Measurements from ENCODE around the gene PTGDS. TPM values are rescaled to one million over a fixed set of nuclear protein-coding genes. Genes with fewer than 3 reads are reported as not detected.

The PTGDS gene
- total RNA-seq, 4 donors from 2014 or later = 6.8 to 59.1 (median 17.8) TPM

DNA sequence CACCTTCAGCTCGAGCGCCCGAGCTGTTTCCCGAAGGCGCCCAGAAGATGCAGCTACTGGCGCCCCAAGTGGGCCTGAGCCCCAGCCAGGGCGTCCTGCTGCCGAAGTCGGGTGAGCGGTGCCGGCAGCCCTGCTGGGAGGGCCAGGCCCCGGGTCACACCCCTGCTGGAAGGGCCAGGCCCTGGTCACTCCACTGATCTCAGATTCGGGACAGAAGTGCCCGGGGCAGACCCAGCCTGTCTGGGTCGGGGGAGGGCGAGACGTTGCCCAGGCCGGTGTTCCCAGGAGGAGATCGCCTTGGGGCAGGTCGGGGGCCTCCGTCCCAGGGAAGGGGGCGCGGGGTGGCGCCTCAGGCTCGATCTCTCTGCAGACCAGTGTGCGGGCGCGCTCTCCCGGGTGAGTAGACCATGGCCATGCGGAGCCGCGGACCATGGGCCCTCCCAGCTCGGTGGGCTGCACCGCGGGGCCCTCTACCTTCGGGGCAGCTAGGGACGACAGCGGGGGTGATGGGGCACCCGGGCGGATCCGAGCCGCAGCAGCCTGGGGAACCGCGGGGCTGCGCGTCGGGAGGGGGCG is 7.8 kb downstream of the PTGDS start:
- Histone ChIP-seq H3K36me3 (no peaks in the 10 kb centered on the region), H3K9me3 (no peaks in the 10 kb centered on the region), H3K27ac (no peak overlapping the region), H3K4me3 (no peak overlapping the region), H3K4me1 (peaks cover 0 to 5% (median 0%) of the 10 kb centered on the region in 4 donors), H3K27me3 (peaks cover 45% of the 10 kb centered on the region)
- TF ChIP-seq POLR2A (IDR thresholded peaks at IDR 0.05) = no peak
- no peak for TF ChIP-seq EP300 (IDR thresholded peaks at IDR 0.05; ENCODE audit: low read depth)
- TF ChIP-seq POLR2AphosphoS5 (IDR thresholded peaks at IDR 0.05) = no peak
- no peak for TF ChIP-seq CTCF (IDR thresholded peaks at IDR 0.05)
- in situ Hi-C loops (cut with MboI; ENCODE audit: low pct_ligation_motif_present in 1 of 4, low pct_unique_long_range_greater_than_20kb in 1 of 4, low sequenced_read_pairs in 3 of 4) = no loop called here
- 20% methylated on average over 12 of the region's 48 CpGs; no CpG with 5 or more reads in 1 of the 2 donors for WGBS, 2 donors (ENCODE audit: low coverage in 1 of 2)
- intact Hi-C loops (cut with DNase I; ENCODE audit: low total_unique reads) = no loop called here
- DNase-seq = no peak

- H3K27ac ChIP-seq = no peak overlapping the region
- no peak for TF ChIP-seq CTCF (IDR thresholded peaks at IDR 0.05)
- TF ChIP-seq EP300 (IDR thresholded peaks at IDR 0.05; ENCODE audit: low read depth) = no peak
- no peak for TF ChIP-seq POLR2AphosphoS5 (IDR thresholded peaks at IDR 0.05)
- TF ChIP-seq POLR2A (IDR thresholded peaks at IDR 0.05) = no peak
- DNase-seq = no peak
- H3K4me1 ChIP-seq = peaks cover 0 to 5% (median 0%) of the 10 kb centered on the region in 4 donors
- peaks cover 45% of the 10 kb centered on the region for H3K27me3 ChIP-seq
- in situ Hi-C loops (cut with MboI; ENCODE audit: low pct_ligation_motif_present in 1 of 4, low pct_unique_long_range_greater_than_20kb in 1 of 4, low sequenced_read_pairs in 3 of 4) = no loop called here
- H3K4me3 ChIP-seq = no peak overlapping the region
- intact Hi-C loops (cut with DNase I; ENCODE audit: low total_unique reads) = no loop called here
- no peaks in the 10 kb centered on the region for H3K36me3 ChIP-seq
- 43% methylated on average over 12 of the region's 33 CpGs; no CpG with 5 or more reads in 1 of the 2 donors for WGBS, 2 donors (ENCODE audit: low coverage in 1 of 2)
- H3K9me3 ChIP-seq = no peaks in the 10 kb centered on the region
Measured at GRCh38 chr9:136985853-136986252, 8.5 kb downstream of the PTGDS start.

- Histone ChIP-seq H3K27me3 (peaks cover 36% of the 10 kb centered on the region), H3K4me1 (peaks cover 6 to 25% (median 14%) of the 10 kb centered on the region in 4 donors), H3K9me3 (no peaks in the 10 kb centered on the region), H3K27ac (no peak overlapping the region), H3K36me3 (no peaks in the 10 kb centered on the region), H3K4me3 (no peak overlapping the region)
- no peak for DNase-seq
- 87% methylated on average over 4 of the region's 4 CpGs; no CpG with 5 or more reads in 1 of the 2 donors for WGBS, 2 donors (ENCODE audit: low coverage in 1 of 2)
- TF ChIP-seq POLR2AphosphoS5 (IDR thresholded peaks at IDR 0.05) (no peak), POLR2A (IDR thresholded peaks at IDR 0.05) (no peak), EP300 (IDR thresholded peaks at IDR 0.05; ENCODE audit: low read depth) (no peak), CTCF (IDR thresholded peaks at IDR 0.05) (no peak)
- in situ Hi-C loops (cut with MboI; ENCODE audit: low pct_ligation_motif_present in 1 of 4, low pct_unique_long_range_greater_than_20kb in 1 of 4, low sequenced_read_pairs in 3 of 4) = no loop called here
- intact Hi-C loops (cut with DNase I; ENCODE audit: low total_unique reads) = no loop called here
Measured at GRCh38 chr9:136988872-136989271, 11.6 kb downstream of the PTGDS start.

DNA sequence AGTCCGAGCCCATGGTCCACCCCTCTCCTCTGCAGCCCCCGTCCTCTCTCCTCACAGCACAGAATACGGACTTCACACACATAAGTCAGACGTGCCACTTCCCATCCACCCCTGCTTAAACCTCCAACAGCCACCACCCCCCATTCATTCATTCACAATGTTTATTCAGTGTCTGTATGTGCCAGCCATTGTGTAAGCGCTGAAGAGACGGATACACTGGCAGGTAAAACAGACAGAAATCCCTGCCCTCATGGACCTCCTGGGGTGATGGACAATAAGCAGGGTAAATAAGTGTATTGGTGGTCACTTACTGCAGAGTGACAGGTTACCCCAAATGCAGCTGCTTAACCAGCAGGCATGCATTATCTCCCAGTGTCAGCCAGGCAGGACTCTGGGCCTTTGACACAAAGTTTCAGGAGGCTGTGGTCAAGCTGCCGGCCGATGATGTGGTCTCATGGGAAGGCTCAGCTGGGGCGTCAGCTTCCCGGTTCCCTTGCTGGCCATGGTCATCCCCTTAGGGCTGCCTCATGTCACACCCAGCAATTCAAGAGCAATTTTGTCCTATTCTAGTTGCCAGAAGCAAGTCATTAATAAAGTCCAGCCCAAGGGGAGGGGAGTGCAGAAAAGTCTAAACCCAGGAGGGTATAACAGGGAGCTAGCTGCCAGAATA is 13.1 kb downstream of the PTGDS start:
- Histone ChIP-seq H3K9me3 (no peaks in the 10 kb centered on the region), H3K27ac (no peak overlapping the region), H3K27me3 (peaks cover 34% of the 10 kb centered on the region), H3K4me3 (no peak overlapping the region), H3K36me3 (no peaks in the 10 kb centered on the region), H3K4me1 (peaks cover 9 to 33% (median 26%) of the 10 kb centered on the region in 4 donors)
- intact Hi-C loops (cut with DNase I; ENCODE audit: low total_unique reads) = no loop called here
- in situ Hi-C loops (cut with MboI; ENCODE audit: low pct_ligation_motif_present in 1 of 4, low pct_unique_long_range_greater_than_20kb in 1 of 4, low sequenced_read_pairs in 3 of 4) = no loop called here
- TF ChIP-seq POLR2A (IDR thresholded peaks at IDR 0.05) = no peak
- TF ChIP-seq CTCF (IDR thresholded peaks at IDR 0.05) = no peak
- no peak for TF ChIP-seq EP300 (IDR thresholded peaks at IDR 0.05; ENCODE audit: low read depth)
- no peak for TF ChIP-seq POLR2AphosphoS5 (IDR thresholded peaks at IDR 0.05)
- DNase-seq = no peak
- 50 to 70% methylated on average over 1 to 10 of the region's 10 CpGs for WGBS, 2 donors (ENCODE audit: low coverage in 1 of 2)

All from transverse colon (tissue), 4 donors.